ENCODE results near the gene HJURP.
A peak's percentile ranks its signal among the peaks of the same experiment; 100 is the strongest.

HJURP gene

GRCh38 chr2:233814056-233814835, 40.1 kb downstream of the HJURP start:
- Histone ChIP-seq H3K27ac (ENCODE audit: poor library complexity, severe bottlenecking) (no peak overlapping the region), H3K4me1 (ENCODE audit: insufficient read depth, poor library complexity, severe bottlenecking) (no peaks in the 10 kb centered on the region), H3K4me3 (ENCODE audit: severe bottlenecking) (no peak overlapping the region), H3K27me3 (ENCODE audit: insufficient read depth, poor library complexity, severe bottlenecking) (no peaks in the 10 kb centered on the region), H3K9me3 (ENCODE audit: severe bottlenecking) (no peaks in the 10 kb centered on the region), H3K36me3 (ENCODE audit: low read depth) (no peaks in the 10 kb centered on the region)
- ATAC-seq (ENCODE audit: low read depth) (0 out of 3 replicates have a peak, but pooled peaks have one; percentile 25), DNase-seq (ENCODE audit: low spot score) (peak; percentile 10)
- TF ChIP-seq CTCF (IDR thresholded peaks at IDR 0.05; ENCODE audit: poor library complexity, severe bottlenecking), result no peak

- DNase-seq (ENCODE audit: low spot score), result peak; percentile 18
- no peak for TF ChIP-seq CTCF (IDR thresholded peaks at IDR 0.05; ENCODE audit: poor library complexity, severe bottlenecking)
Measured at GRCh38 chr2:233813236-233814055, 40.9 kb downstream of the HJURP start.

GRCh38 chr2:233811732-233812131, 42.6 kb downstream of the HJURP start:
- Histone ChIP-seq H3K4me1 (ENCODE audit: insufficient read depth, poor library complexity, severe bottlenecking) (no peaks in the 10 kb centered on the region), H3K4me3 (ENCODE audit: severe bottlenecking) (no peak overlapping the region), H3K27ac (ENCODE audit: poor library complexity, severe bottlenecking) (no peak overlapping the region), H3K27me3 (ENCODE audit: insufficient read depth, poor library complexity, severe bottlenecking) (no peaks in the 10 kb centered on the region), H3K9me3 (ENCODE audit: severe bottlenecking) (no peaks in the 10 kb centered on the region), H3K36me3 (ENCODE audit: low read depth) (no peaks in the 10 kb centered on the region)
- no peak for TF ChIP-seq CTCF (IDR thresholded peaks at IDR 0.05; ENCODE audit: poor library complexity, severe bottlenecking)
- DNase-seq (ENCODE audit: low spot score) (peak; percentile 35), ATAC-seq (ENCODE audit: low read depth) (no peak)

More at GRCh38 chr2:233813236-233814055, 40.9 kb downstream of the HJURP start:
- Histone ChIP-seq H3K27ac (ENCODE audit: poor library complexity, severe bottlenecking) (no peak overlapping the region), H3K4me1 (ENCODE audit: insufficient read depth, poor library complexity, severe bottlenecking) (no peaks in the 10 kb centered on the region), H3K9me3 (ENCODE audit: severe bottlenecking) (no peaks in the 10 kb centered on the region), H3K4me3 (ENCODE audit: severe bottlenecking) (no peak overlapping the region), H3K36me3 (ENCODE audit: low read depth) (no peaks in the 10 kb centered on the region), H3K27me3 (ENCODE audit: insufficient read depth, poor library complexity, severe bottlenecking) (no peaks in the 10 kb centered on the region)
- no peak for ATAC-seq (ENCODE audit: low read depth)

GRCh38 chr2:233811087-233811486, 43.2 kb downstream of the HJURP start:
- ATAC-seq (ENCODE audit: low read depth) (no peak), DNase-seq (ENCODE audit: low spot score) (no peak)
- H3K9me3 ChIP-seq (ENCODE audit: severe bottlenecking), result no peaks in the 10 kb centered on the region
- TF ChIP-seq CTCF (IDR thresholded peaks at IDR 0.05; ENCODE audit: poor library complexity, severe bottlenecking), result no peak
- no peak overlapping the region for H3K4me3 ChIP-seq (ENCODE audit: severe bottlenecking)
- H3K27ac ChIP-seq (ENCODE audit: poor library complexity, severe bottlenecking), result no peak overlapping the region
- no peaks in the 10 kb centered on the region for H3K36me3 ChIP-seq (ENCODE audit: low read depth)
- H3K27me3 ChIP-seq (ENCODE audit: insufficient read depth, poor library complexity, severe bottlenecking), result no peaks in the 10 kb centered on the region
- H3K4me1 ChIP-seq (ENCODE audit: insufficient read depth, poor library complexity, severe bottlenecking), result no peaks in the 10 kb centered on the region
